OCI-M2 (cell line): ENCODE measurements around the gene TNFRSF4.

Experiments
- DNase-seq: peaks from one replicate; lab custom pipeline; 2025; ENCODE audit not compliant: unreplicated experiment; lab: John Stamatoyannopoulos, UW

TNFRSF4 gene

DNA sequence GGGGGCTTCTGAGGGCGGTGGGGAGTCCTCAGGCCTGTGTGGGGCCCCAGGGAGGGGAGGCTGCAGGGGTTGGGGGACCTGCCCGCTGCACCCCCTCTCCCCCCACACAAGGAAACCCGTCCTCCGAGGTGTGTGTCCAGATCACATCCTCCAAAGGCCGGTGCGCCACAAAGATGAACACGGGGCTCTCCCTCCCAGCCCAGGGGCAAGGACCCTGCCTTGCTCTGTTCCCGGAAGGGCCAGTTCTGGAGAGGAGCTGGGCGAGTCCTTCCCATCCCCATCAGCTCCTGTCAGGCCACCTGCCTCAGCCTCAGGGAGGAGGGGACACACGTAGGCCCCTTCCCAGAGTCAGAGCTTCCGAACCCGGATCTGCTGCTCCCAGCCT lies 42.8 kb downstream of the TNFRSF4 start:
- DNase-seq, result no peak

DNA sequence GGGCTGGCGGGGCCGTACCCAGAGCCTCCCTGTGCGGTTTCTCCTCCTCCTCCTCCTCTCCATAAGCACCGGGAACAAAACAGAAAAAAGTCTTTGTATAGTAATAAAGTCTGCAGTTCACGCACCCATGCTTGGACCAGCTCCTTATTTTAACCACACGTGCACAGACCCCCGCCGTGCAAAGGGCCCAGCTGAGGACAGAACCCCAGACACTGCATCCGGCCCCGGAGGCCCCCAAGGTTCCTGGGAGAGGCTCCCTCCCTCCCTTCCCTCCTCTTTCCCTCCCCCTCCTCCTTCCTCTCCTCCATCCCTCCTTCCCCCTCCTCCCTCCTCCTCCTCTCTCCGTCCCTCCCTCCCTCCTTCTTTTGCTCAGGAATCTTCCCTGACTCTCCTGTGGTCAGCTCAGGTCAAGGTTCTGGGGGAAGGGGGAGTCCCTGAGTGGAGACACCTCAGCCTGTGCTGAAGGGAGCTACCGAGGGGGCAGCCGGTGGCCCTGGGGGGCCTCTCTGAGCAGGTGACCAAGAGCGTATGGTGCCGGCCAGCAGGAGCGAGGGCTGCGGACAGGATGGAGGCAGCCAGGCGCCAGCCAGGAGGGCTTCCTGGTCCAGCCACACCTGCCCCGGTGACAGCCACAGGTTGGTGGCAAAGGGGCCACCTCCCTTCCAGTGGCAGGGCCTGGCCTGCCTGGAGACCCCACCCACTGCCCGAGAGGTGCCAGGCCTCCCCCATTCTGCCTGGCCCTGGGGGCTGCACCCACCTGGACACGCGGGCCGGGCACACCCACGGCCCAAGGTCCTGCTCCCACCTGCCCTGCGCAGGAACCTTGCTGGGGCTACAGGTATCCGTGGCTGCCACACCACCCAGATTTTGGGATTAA lies 43.5 kb downstream of the TNFRSF4 start:
- no peak for DNase-seq

DNA sequence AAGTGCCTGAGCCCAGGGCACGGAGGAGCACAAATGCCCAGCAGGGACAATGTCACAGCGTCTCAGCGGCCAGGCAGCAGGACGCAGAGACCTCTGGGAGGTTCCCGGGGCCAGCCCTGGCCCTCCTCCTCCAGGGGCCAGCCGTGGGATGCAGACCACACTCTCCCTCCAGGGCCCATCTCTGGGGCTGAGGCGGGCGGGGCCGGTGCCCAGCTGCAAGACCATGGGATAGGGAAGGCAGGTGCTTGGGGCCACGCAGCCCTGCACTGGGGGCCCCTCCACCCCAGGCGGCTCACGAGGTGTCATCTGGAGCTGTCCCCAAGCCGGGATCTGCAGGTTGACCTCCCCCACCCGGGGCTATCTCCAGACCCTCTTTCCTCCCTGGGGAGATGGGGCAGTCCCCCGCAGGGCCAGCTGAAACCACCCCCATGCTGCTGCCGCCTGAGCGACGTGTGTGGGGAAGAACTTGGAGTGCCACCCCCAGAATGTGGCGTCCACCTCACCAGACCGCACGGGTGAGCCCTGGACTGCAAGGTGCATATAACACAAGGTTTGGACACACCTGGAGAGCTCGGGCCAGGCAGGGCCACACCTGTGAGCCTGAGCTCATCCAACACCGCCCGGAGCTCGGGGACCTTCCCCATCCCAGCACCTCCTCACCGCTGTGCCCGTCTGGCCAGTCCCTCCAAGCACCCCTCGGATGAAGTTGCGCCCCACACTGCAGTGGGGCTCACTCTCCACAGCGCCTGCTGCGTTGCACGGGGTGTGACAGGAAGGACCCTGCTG lies 44.3 kb downstream of the TNFRSF4 start:
- no peak for DNase-seq

GRCh38 chr1:1168451-1169411 lies 45.2 kb downstream of the TNFRSF4 start:
- DNase-seq, result no peak

DNA sequence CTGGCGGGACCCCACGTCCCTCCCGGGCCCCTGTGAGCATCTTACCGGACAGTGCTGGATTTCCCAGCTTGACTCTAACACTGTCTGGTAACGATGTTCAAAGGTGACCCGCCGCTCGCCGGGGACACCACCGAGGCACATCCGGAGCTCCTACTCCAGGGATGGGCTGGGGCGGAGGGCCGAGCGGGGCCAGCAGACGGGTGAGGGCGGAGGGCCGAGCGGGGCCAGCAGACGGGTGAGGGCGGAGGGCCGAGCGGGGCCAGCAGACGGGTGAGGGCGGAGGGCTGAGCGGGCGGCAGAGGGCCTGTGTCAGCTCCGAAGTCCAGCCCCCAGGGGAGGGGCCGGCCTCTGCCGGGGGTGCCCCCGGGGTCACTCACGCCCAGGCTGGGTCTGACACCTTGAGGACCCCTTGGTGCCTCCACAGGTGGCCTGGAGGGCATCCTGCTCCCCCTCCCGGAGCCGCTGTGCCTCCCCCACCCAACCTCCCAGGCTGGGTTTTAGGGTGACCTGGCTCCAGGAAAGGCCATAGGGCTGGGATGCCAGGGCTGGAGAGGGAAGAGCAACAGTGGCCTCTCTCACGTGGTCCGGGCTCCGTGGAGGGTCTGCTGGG lies 46.0 kb downstream of the TNFRSF4 start:
- DNase-seq, result no peak

DNA sequence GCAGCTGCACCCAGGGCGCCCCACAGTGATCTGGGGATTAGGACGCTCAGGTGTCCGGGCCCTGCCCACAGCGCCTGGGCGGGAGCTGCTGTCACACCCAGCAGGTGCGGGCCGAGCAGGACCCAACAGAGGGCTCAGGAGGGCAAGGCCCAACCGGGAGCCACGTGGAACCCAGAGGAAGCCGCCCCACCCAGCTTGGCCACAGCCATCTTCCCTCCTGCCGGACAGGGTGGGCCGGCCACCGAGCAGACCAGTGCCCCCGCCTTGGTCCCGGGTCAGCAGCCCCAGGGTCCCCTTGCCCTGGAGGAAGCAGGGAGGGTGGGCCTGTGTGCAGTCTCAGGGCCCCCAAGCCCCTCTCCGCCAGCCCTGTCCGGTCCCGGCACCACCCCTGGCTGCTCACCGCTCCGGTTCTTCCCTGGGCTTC lies 46.5 kb downstream of the TNFRSF4 start:
- DNase-seq, result no peak

GRCh38 chr1:1166642-1167397 lies 47.1 kb downstream of the TNFRSF4 start:
- no peak for DNase-seq

DNA sequence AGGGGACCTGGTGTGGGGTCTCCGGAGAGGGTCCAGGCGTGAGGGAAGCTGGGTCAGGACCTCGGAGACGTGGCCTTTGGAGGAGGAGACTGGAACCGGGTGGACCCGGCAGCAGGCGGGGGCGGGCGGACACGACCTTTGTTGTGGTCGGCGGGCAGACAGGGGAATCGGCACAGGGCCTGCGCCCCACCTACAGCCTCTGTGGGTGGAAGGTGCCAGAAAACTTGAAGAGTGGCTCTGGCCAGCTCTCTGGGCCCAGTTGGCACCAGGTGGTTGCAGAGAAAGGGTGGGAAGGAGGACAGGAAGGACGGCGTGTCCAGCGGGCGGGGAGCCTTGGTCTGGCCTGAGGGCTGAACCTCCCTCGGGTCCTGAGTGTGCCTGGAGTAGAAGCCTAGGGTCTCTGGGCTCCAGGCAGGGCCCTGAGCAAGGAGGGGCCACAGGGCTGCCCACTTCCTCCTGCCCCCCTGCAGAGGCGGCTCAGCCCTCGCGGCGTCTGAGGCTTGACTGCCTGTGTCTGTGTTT lies 48.0 kb downstream of the TNFRSF4 start:
- no peak for DNase-seq

- no peak for DNase-seq
These were observed 48.5 kb downstream of the TNFRSF4 start for GRCh38 chr1:1165485-1165884.

DNA sequence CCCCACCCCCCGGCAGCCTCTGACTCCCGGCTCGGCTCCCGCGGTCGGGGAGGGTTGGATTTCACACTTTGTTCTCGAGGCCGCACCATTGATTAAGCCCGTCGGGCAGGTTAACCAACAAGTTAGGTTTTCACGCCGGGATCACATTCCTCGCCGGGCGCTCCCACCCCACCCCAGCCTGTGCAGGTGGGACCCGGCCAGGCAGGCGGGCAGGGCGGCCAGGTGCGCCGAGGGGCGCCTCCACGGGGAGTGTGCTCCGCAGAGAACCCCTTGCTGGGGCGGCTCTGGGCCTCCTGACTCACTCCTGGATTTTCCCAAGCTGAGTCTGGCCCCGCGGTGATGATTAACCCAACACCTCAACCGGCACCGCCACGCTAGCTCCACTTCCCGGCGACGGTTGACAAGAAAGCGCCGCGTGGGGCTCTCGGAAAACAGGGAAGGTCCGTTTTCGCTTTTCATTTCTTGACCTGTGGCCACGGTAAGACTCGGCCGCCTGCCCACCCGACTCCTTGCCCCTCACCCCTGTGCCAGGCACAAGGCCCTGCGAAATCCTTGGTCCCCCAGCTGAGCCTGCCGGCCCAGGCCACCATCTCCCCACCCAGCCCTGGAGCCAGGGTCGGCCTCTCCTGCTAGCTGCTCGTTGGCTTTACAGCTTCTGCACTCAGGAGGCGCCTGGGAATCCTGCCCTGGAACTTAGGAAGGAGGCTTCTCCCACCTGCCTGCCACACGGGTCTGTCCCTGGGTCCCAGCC lies 49.1 kb downstream of the TNFRSF4 start:
- DNase-seq, result no peak

DNA sequence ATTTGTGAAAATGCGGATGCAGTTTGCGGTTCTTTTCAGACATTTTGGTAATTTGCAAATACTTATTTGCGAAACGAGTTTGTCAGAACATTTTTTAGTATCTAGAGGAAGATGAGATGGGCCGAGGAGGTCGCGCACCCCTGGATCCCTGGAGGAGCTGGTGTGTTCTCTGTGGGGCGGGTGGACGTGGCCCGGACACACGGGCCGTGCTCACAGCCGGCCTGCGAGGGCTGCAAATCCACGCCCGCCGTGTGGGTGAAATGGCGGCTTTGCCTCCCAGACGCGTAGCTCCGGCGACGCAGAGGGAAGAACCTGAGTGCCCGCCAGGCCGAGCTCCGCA lies 49.6 kb downstream of the TNFRSF4 start:
- DNase-seq, result no peak

DNA sequence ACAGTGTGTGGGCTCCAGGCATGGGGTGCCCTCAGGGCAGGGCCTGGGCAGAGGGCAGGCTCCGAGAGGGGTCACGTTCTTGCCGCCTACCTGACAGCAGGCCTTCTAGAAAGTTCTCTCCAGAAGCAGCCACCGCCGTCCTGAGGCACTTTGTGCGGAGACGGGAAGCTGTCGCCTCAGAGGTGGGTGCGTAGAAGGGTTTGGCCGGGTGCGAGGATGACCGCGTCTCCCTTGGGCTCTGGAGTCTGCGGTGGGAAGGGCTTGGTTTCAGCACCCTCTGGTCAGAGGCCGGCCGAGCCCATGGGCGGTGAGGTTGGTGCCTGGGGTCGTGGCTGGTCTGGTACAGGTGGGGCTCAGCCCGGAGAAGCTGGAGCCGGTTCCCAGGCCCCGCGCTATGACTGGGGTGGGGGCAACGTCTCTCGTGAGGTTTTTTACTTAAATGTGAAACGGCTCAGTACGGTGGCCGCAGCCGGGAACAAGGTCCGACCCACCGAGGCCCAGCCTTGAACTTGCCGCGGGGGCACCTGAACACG lies 50.3 kb downstream of the TNFRSF4 start:
- no peak for DNase-seq

DNA sequence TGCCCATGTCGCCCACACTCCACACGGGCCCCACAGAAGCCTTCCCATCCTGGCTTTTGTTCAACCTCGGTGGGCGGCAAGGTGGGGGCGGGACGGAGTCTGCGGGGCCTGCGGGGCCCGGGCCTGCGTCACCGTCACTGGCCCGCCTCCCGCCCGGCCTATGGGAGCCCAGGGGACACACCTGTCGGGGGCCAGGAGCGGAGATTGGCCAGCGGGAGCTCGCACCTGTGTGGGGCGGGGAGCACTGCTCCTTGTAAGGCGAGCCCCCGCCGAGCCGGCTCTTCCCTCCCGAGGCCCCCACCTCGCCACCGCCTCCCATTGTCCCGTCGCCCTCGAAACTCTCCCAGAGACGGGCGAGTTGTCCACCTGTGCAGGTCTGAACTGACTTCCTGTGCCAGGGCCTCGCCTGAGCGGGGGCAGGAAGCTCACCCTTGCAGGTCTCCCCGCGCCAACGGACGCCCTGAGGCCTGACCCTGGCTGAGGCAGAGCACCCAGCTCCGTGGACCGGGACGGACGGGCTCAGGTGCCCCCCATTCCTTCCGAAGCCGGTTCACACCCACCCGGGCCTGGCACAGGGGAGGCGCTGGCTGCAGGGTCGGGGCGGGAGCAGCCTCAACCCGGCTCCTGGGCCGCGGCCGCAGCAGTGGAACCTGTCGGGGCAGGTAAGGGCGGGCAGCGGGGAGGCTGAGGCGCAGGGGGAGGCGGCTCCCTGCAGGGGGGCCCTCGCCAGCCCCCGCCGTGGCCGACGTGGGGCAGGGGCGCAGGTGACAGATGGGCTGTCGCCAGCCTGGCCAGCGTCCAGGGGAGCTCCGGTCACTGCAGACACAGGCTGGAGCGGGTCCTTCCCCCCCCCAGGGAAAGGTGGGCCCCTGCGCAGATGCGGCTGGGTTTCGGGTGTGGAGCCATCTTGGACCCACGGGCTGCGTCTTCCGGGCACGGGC lies 51.1 kb downstream of the TNFRSF4 start:
- no peak for DNase-seq

GRCh38 chr1:1161683-1162079 lies 52.3 kb downstream of the TNFRSF4 start:
- no peak for DNase-seq
